Fibroblast of lung (primary cell): Measurements from ENCODE around the gene IGF2R. TPM values are rescaled to one million over a fixed set of nuclear protein-coding genes. Genes with fewer than 3 reads are reported as not detected.
"Not testable (repeated sequence)": the region's sequence is repeated elsewhere in the genome, so short reads cannot be mapped to it uniquely, and the experiment has no call there.

Experiments used
- DNase-seq, 2 donors: peaks; one replicate each; pipeline versions ENCODE4 v3.0.0 to v3.0.0-alpha.2; 2010; ENCODE audit warnings: low read depth in 2 of 2
- H2AFZ ChIP-seq: 2 replicates; pipeline ENCODE4 v1.5.1; 2012; ENCODE audit warnings: low read length, control low read depth, inconsistent platforms
- H3K27ac ChIP-seq: 2 replicates; pipeline ENCODE4 v1.5.1; 2011; ENCODE audit warnings: low read length, control low read depth; ENCODE audit not compliant: insufficient read depth
- H3K27me3 ChIP-seq: 2 replicates; pipeline ENCODE4 v1.5.1; 2011; ENCODE audit warnings: mild to moderate bottlenecking, low read length; ENCODE audit not compliant: control insufficient read depth, insufficient read depth
- H3K36me3 ChIP-seq: 2 replicates; pipeline ENCODE4 v1.5.1; 2011; ENCODE audit warnings: low read length; ENCODE audit not compliant: control insufficient read depth, insufficient read depth
- H3K4me1 ChIP-seq: 2 replicates; pipeline ENCODE4 v1.5.1; 2011; ENCODE audit warnings: low read length; ENCODE audit not compliant: control insufficient read depth, insufficient read depth; ENCODE audit errors: extremely low read depth
- H3K4me2 ChIP-seq: 2 replicates; pipeline ENCODE4 v1.5.1; 2011; ENCODE audit warnings: low read length, control low read depth; ENCODE audit not compliant: insufficient read depth; ENCODE audit errors: extremely low read depth
- H3K4me3 ChIP-seq, 4 experiments: fragments of 200-600 bp in 1 of 4; sonication (generic) in 1 of 4; replicated peaks in 1 of 4; 2 replicates each; pipeline ENCODE4 v1.5.1; 2011 to 2016; ENCODE audit warnings: low read length in 4 of 4, low read depth in 3 of 4, mild to moderate bottlenecking in 3 of 4, control low read depth in 2 of 4, inconsistent platforms in 1 of 4, mixed read lengths in 1 of 4; ENCODE audit not compliant: insufficient read depth in 1 of 4; ENCODE audit errors: control extremely low read depth in 1 of 4
- H3K79me2 ChIP-seq: 2 replicates; pipeline ENCODE4 v1.5.1; 2012; ENCODE audit warnings: mild to moderate bottlenecking, low read length, inconsistent platforms; ENCODE audit not compliant: control insufficient read depth, insufficient read depth
- H3K9ac ChIP-seq: 2 replicates; pipeline ENCODE4 v1.5.1; 2011; ENCODE audit warnings: mild to moderate bottlenecking, low read length, control low read depth; ENCODE audit not compliant: insufficient read depth
- H3K9me3 ChIP-seq: 2 replicates; pipeline ENCODE4 v1.5.1; 2012; ENCODE audit warnings: low read depth, low read length; ENCODE audit not compliant: control insufficient read depth, insufficient read depth
- H4K20me1 ChIP-seq: 2 replicates; pipeline ENCODE4 v1.5.1; 2011; ENCODE audit warnings: low read length; ENCODE audit not compliant: control insufficient read depth, insufficient read depth; ENCODE audit errors: extremely low read depth
- CTCF ChIP-seq, 2 donors: IDR thresholded peaks in 1 of 2; conservative IDR thresholded peaks in 1 of 2; 1 replicate in 1 of 2; 2 replicates in 1 of 2; pipeline ENCODE4 v1.5.1; 2011 to 2012; ENCODE audit warnings: low read length in 2 of 2, control low read depth in 1 of 2, inconsistent platforms in 1 of 2, low read depth in 1 of 2, mild to moderate bottlenecking in 1 of 2
- EZH2 ChIP-seq: IDR thresholded peaks from 2 replicates; pipeline ENCODE4 v1.5.1; 2012; ENCODE audit warnings: low read length, control low read depth, mild to moderate bottlenecking; ENCODE audit errors: missing control alignments
- polyA minus RNA-seq: library from RNA; depleted of rRNA, polyadenylated mRNA; stranded (reverse); fragments of >200 nt; gene quantifications from 2 replicates; pipeline ENCODE4 v1.2.3, GENCODE V29; 2011; ENCODE audit warnings: low replicate concordance
- polyA plus RNA-seq, 2 donors: library from polyadenylated mRNA; depleted of rRNA in 1 of 2; stranded (reverse) in 1 of 2; unstranded in 1 of 2; fragments of >200 nt; gene quantifications; 2 replicates each; pipeline ENCODE4 v1.2.1, GENCODE V29; 2011 to 2012; ENCODE audit warnings: missing spikeins in 1 of 2
- total RNA-seq: library from RNA; depleted of rRNA; stranded (reverse); fragments of >200 nt; gene quantifications from 2 replicates; pipeline ENCODE4 v1.2.1, GENCODE V29; 2014

The IGF2R gene, protein sequence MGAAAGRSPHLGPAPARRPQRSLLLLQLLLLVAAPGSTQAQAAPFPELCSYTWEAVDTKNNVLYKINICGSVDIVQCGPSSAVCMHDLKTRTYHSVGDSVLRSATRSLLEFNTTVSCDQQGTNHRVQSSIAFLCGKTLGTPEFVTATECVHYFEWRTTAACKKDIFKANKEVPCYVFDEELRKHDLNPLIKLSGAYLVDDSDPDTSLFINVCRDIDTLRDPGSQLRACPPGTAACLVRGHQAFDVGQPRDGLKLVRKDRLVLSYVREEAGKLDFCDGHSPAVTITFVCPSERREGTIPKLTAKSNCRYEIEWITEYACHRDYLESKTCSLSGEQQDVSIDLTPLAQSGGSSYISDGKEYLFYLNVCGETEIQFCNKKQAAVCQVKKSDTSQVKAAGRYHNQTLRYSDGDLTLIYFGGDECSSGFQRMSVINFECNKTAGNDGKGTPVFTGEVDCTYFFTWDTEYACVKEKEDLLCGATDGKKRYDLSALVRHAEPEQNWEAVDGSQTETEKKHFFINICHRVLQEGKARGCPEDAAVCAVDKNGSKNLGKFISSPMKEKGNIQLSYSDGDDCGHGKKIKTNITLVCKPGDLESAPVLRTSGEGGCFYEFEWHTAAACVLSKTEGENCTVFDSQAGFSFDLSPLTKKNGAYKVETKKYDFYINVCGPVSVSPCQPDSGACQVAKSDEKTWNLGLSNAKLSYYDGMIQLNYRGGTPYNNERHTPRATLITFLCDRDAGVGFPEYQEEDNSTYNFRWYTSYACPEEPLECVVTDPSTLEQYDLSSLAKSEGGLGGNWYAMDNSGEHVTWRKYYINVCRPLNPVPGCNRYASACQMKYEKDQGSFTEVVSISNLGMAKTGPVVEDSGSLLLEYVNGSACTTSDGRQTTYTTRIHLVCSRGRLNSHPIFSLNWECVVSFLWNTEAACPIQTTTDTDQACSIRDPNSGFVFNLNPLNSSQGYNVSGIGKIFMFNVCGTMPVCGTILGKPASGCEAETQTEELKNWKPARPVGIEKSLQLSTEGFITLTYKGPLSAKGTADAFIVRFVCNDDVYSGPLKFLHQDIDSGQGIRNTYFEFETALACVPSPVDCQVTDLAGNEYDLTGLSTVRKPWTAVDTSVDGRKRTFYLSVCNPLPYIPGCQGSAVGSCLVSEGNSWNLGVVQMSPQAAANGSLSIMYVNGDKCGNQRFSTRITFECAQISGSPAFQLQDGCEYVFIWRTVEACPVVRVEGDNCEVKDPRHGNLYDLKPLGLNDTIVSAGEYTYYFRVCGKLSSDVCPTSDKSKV (N-terminal part only)
- total RNA-seq (233 and 300 TPM in 2 replicates), polyA plus RNA-seq (37.6 and 48.5 TPM in 2 replicates), polyA minus RNA-seq (166 and 254 TPM in 2 replicates)
- polyA plus RNA-seq (2012) = 74.0 and 84.4 TPM in 2 replicates

DNA sequence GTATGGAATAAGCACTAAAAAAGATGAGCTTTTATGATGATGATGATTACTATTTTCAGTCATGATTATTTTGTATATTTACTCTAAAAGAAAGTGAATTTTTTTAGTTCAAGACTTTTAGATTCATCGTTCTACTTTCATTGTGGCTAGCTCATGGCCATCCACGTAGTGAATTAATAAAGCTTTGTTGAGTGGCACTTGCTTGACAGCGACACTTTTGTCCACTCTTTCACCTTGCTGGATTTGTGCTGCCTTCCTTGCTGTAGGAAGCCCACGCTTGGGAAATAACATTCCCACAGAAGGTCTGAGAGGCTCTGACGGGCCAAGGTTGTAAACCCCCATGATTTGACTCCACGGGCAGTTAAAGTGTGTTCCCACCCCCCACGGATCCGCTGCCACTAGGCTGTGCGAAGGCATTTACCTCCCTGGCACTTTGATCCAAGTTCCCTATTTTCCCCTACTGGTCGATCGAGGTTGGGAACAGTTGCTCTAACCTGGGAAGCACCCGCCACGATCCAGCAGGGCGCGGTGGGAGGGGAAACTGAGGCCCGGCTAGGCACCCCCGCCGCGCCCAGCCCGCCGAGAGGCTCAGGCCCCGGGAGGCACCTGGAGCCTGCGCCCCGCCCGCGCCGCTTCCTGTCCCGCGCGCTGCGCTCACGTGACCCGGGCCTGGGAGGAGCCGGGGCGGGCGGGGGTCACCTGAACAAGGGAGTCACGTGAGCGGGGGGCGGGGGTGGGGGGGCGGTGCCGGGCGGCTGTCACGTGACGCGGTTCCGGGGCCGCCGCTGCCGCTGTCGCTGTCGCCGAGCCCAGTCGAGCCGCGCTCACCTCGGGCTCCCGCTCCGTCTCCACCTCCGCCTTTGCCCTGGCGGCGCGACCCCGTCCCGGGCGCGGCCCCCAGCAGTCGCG lies at the start of gene IGF2R:
IGF2R (plus strand) TSS at position 788 of the 909 bp plus-strand sequence. CDS start 165 bp downstream, outside the sequence.
- TF ChIP-seq EZH2 (no peak), CTCF (conservative IDR thresholded peaks at IDR 0.05 in 1 of 2, IDR thresholded peaks at IDR 0.05 in 1 of 2; ENCODE audit: low read depth in 1 of 2, low read length in 2 of 2) (peak in 1 of 2 donors; percentile 15)
- no peaks in the 10 kb centered on the region for H3K36me3 ChIP-seq

DNA sequence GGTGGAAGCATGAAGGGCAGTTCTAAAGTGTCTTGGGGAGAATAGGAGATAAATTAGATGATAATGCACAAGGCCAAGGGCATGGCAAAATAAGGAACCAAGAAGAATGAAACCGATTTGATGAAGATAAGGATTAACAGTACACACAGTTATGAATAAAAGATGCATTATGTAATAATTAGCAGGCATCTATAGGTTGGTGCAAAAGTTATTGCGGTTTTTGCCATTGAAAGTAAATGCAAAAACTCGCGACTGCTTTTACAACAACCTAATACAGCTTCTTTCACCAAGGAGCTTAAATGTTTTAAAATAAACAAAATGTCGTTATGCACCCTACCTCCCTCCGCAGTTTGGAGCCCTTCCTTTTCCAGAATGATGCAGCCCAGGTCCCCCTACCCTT lies 49.1 kb upstream of the IGF2R start:
- Histone ChIP-seq H3K36me3 (no peaks in the 10 kb centered on the region), H3K27me3 (no peaks in the 10 kb centered on the region), H3K27ac (no peak overlapping the region), H3K4me1 (no peaks in the 10 kb centered on the region), H3K9ac (no peak overlapping the region), H3K9me3 (no peaks in the 10 kb centered on the region), H3K4me2 (no peak overlapping the region), H4K20me1 (no peaks in the 10 kb centered on the region), H3K4me3 (no peak overlapping the region), H2AFZ (no peak overlapping the region), H3K79me2 (no peaks in the 10 kb centered on the region)
- TF ChIP-seq EZH2 (no peak), CTCF (conservative IDR thresholded peaks at IDR 0.05 in 1 of 2, IDR thresholded peaks at IDR 0.05 in 1 of 2; ENCODE audit: low read depth in 1 of 2, low read length in 2 of 2) (no peak)
- DNase-seq = no peak

More for the DNA sequence above, at the start of gene IGF2R:
- Histone ChIP-seq H3K9ac (peak within 1 kb of the TSS; percentile 95), H3K4me3 (peak within 1 kb of the TSS; percentile 72 to 85 (median 75)), H3K4me1 (peaks cover 12% of the 10 kb centered on the region), H3K27me3 (no peaks in the 10 kb centered on the region), H3K27ac (peak within 1 kb of the TSS; percentile 90), H4K20me1 (peaks cover 3% of the 10 kb centered on the region), H3K9me3 (no peaks in the 10 kb centered on the region), H2AFZ (peak within 1 kb of the TSS; percentile 73), H3K79me2 (peaks cover 42% of the 10 kb centered on the region), H3K4me2 (peak within 1 kb of the TSS; percentile 78)
- peak; percentile 83 to 88 for DNase-seq

DNA sequence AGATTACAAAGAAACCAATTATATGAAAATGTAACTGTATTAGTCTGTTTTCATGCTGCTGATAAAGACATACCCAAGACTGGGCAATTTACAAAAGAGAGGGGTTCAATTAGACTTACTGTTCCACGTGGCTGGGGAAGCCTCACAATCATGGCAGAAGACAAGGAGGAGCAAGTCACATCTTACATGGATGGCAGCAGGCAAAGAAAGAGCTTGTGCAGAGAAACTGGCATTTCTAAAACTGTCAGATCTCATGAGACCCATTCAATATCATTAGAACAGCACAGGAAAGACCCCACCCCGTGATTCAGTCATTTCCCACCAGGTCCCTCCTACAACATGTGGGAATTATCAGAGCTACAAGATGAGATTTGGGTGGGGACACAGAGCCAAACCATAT lies 44.7 kb upstream of the IGF2R start:
- not testable (repeated sequence) for H4K20me1 ChIP-seq, H3K9ac ChIP-seq, H3K36me3 ChIP-seq, H3K27ac ChIP-seq, H3K4me1 ChIP-seq, H3K4me2 ChIP-seq, H2AFZ ChIP-seq, H3K79me2 ChIP-seq, DNase-seq, H3K27me3 ChIP-seq, H3K4me3 ChIP-seq, H3K9me3 ChIP-seq
